Stimulated activated CD8-positive, alpha-beta memory T cell treated with anti-CD3 and anti-CD28 coated beads, Interleukin-2, amount 100 ng/mL, for 48 hours (primary cell): ENCODE measurements around the gene SORBS2.

Experiments
- DNase-seq, 2 donors: peaks; one replicate each; pipeline ENCODE4 v3.0.0-alpha.2; 2020; ENCODE audit warnings: low read depth in 2 of 2

Gene SORBS2

GRCh38 chr4:185677637-185678314 is 134.2 kb downstream of the SORBS2 start:
- DNase-seq = no peak

- DNase-seq = no peak
Observed at GRCh38 chr4:185672618-185673017, 139.4 kb downstream of the SORBS2 start.

- DNase-seq = no peak
Observed at GRCh38 chr4:185672151-185672550, 139.8 kb downstream of the SORBS2 start.

- no peak for DNase-seq
Observed at GRCh38 chr4:185671496-185671895, 140.5 kb downstream of the SORBS2 start.

- DNase-seq = no peak
Observed at GRCh38 chr4:185671066-185671465, 140.9 kb downstream of the SORBS2 start.

GRCh38 chr4:185669288-185669687 is 142.7 kb downstream of the SORBS2 start:
- no peak for DNase-seq

GRCh38 chr4:185666156-185666555 is 145.8 kb downstream of the SORBS2 start:
- no peak for DNase-seq

- no peak for DNase-seq
Observed at GRCh38 chr4:185665655-185666054, 146.3 kb downstream of the SORBS2 start.

- no peak for DNase-seq
Observed at GRCh38 chr4:185664481-185664880, 147.5 kb downstream of the SORBS2 start.

GRCh38 chr4:185662030-185662778 is 149.8 kb downstream of the SORBS2 start:
- no peak for DNase-seq

GRCh38 chr4:185660340-185660739 is 151.7 kb downstream of the SORBS2 start:
- DNase-seq = no peak

GRCh38 chr4:185657699-185658098 is 154.3 kb downstream of the SORBS2 start:
- DNase-seq = no peak

- no peak for DNase-seq
Observed at GRCh38 chr4:185657183-185657582, 154.8 kb downstream of the SORBS2 start.

- DNase-seq = no peak
Observed at GRCh38 chr4:185656467-185656931, 155.5 kb downstream of the SORBS2 start.

- no peak for DNase-seq
Observed at GRCh38 chr4:185654965-185655554, 156.9 kb downstream of the SORBS2 start.

- DNase-seq = no peak
Observed at GRCh38 chr4:185654311-185654710, 157.7 kb downstream of the SORBS2 start.

- DNase-seq = no peak
Observed at GRCh38 chr4:185651851-185652250, 160.1 kb downstream of the SORBS2 start.

- no peak for DNase-seq
Observed at GRCh38 chr4:185651137-185651677, 160.8 kb downstream of the SORBS2 start.

- no peak for DNase-seq
Observed at GRCh38 chr4:185648631-185649030, 163.4 kb downstream of the SORBS2 start.

GRCh38 chr4:185645403-185645802 is 166.6 kb downstream of the SORBS2 start:
- DNase-seq = no peak

GRCh38 chr4:185644408-185644807 is 167.6 kb downstream of the SORBS2 start:
- no peak for DNase-seq

- no peak for DNase-seq
Observed at GRCh38 chr4:185642907-185643306, 169.1 kb downstream of the SORBS2 start.
